HG03103 (cell line): ENCODE results near the gene RNF150.

Source experiments
- ATAC-seq: cut with Tn5 transposase; IDR thresholded peaks from one replicate; pipeline ENCODE4 v1.9.1; 2021; ENCODE audit warnings: low read depth; ENCODE audit not compliant: unreplicated experiment

Gene RNF150

DNA sequence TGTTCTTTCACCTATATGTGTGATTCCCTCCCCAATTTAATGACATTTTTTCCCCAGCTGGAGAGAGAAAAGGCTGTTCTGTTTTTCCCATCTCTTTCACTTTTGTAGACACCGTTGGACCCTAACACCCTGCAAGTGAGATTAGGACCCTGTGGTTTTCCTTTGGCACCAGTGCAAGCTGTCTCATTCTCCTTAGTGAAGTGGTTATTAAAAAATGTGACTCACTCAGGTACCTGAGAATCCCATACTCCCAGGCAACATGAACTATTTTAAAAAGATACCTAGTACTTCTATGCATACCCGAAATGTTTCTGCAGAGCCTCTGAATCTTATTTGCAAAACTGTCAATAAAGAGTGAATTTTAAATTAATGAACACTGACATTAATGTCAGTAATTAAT, 201.4 kb downstream of the RNF150 start:
- ATAC-seq: no peak

DNA sequence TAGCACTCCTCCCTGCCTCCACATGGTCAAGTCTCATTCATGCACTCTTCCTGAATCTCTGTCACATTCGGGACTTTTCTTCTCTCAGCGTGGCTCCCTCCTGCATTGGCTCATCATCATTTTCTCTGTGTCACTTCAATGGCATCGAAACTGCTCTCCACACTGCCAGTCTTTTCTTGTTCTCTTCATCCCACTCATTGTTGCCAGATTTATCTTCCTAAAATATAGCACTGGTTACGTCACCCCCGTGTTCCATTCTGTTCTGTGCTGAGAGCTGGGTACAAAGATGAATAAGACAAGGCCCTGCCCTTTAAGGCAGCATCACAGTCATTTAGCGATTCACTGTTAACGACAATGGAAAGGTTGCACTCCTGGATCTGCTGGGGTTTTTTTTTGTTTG, 202.7 kb downstream of the RNF150 start:
- ATAC-seq: no peak

DNA sequence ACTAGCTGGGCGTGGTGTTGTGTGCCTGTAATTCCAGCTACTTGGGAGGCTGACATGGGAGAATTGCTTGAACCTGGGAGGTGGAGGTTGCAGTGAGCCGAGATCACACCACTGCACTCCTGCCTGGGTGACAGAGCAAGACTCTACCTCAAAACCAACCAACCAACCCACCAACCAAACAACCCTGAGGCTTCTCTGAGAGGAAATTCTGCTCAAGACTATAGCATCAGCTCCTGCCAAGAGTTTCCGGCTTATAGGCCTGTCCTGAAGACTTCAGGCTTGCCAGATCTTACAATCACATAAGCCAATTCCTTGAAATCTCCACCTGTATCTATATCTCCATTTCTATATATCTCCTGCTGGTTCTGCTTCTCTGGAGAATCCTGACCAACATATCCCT, 203.3 kb downstream of the RNF150 start:
- ATAC-seq: no peak

DNA sequence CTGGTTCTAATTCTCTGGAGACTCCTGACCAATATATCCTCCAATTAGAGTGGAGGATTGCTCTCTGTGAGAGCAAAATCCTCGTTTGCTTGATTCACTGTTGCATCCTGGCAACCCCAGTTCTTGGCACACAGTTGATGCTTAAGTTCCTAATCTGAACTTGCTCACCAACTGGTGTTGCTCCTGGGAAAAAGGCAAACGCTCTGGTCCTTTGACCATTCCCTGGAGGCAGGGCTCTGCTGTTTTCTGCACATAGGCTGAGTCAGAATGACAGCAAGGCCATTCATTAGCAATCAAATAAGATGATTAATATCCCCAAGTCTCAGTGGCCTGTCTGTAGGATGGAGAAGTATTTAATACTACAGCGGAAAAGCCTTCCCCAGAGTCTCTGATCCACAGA, 204.4 kb downstream of the RNF150 start:
- no peak for ATAC-seq

DNA sequence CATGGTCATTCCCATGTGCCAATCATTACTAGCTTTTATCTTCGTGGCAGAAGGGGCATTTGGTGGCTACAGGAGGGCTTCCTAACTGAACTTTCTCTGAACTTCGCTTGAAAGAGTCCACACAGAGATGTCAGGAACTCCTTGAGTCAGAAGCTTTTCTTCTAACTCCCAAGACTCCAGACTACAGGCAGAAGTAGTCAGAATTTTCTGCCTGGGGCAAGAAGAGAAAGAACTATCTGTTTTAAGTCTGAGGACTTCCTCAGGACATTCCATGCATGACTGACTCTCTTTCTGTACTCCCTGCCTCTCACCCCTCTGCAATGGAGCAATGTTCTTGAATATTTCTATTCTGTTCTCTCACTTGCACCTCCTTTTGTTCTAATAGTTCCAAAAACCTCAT, 206.6 kb downstream of the RNF150 start:
- ATAC-seq: no peak

DNA sequence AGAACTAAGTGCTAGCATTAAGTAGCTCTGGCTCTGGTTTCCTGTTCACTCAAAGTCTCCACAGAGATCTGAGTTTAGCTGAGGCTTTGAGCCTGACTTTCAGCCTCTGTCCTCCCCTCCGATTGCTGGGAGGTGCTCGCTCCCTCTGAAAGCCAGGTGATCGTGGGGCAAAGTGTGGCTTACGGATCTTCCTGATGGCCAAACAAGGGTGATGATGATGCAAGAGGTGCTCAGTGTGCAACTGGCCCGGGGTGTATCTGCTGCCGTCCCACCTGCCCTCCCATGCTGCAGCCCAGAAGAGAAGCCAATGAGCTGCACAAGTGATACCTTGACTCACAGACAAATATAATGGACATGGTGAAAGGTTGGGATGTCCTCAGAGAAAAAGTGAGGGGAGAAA, 207.9 kb downstream of the RNF150 start:
- ATAC-seq: no peak

DNA sequence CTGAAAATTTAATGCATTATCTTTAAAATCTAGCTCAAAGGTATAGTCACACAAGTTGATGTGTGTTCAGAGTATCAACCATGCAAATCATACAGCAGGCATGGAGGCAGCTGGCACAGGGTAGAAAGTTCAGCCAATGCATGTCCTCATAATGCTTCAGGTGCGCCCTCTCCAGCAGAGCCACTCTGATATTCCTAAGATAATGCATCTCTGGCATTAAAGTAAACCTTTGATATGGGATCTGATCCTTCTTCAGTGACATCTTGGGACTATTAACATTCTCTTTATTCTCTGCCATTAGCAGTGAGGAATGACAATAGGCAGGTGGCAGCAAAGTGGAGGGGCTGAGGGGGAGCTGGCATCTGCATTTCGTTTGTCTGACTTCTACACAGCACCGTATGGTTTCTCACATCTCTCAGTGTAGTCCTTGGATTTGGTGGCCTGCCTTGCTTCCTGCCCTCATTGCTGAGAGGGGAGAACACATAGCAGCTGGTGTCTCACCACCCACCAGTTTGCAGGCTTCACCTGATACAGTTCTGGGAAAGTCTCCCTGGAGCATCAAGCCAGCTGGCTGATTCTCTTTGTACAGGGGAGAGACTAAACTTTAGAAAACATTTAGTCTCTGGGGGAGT, 208.4 kb downstream of the RNF150 start:
- no peak for ATAC-seq

DNA sequence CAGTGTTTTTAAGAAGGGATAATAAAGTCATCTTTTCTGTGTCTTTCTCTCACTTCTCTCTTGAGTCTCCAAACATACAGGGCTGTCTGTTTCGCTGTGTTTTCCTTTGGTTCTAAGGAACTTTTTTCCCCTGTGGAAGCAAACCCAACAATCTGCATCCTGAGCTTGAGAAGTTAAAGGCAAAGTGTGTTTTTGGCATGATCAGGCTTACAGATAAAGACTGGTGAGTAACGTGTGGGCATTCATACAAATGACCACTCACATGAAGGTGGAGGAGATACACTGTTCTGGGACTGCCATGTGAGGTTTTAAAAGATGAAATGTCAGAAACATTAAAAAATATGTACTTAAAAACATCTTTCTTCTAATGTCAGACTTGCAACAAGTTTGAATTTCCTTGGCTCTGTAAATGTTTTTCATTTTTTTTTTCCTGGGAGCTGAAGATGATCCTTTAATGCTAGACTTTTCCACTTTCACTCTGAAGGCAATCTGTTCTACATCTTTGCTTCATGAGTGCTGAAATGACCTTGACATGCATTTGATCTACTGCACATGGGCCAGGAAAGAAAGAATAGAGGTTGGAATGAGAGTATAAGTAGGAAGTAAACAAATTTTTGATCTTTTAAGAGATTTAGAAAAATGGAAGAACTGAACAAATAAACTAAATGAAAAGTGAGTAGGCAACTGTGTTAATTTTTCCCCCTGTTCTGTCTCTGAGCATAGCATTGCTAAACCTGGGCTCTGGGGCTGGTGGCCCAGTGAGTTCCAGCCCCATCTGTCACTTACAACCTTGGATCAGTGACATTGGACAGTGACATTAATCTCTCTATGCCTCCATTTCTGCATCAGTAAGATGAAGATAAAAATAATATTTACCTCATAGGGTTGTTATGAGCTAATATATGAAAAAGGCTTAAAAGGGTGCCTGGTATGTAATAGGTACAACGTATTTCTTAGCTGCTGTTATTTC, 226.0 kb downstream of the RNF150 start:
- no peak for ATAC-seq

DNA sequence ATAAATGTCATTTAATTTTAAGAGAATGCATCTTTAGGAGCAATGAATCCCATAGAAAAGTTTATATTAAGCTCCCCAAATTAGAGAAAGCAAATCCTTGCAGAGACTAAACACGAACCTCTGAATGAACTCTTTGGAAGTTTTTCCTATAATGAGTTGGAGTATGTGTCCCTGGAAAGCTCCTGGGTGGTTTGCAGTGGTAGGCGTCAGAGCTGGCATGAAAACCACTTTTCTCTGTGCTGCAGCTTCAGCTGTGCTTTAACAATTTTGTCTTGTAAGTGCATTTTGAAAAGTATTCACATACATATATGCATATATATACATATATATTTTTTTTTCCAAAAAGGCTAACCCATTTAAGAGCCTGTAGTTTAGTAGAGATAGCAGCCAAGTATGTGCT, 228.4 kb downstream of the RNF150 start:
- no peak for ATAC-seq

DNA sequence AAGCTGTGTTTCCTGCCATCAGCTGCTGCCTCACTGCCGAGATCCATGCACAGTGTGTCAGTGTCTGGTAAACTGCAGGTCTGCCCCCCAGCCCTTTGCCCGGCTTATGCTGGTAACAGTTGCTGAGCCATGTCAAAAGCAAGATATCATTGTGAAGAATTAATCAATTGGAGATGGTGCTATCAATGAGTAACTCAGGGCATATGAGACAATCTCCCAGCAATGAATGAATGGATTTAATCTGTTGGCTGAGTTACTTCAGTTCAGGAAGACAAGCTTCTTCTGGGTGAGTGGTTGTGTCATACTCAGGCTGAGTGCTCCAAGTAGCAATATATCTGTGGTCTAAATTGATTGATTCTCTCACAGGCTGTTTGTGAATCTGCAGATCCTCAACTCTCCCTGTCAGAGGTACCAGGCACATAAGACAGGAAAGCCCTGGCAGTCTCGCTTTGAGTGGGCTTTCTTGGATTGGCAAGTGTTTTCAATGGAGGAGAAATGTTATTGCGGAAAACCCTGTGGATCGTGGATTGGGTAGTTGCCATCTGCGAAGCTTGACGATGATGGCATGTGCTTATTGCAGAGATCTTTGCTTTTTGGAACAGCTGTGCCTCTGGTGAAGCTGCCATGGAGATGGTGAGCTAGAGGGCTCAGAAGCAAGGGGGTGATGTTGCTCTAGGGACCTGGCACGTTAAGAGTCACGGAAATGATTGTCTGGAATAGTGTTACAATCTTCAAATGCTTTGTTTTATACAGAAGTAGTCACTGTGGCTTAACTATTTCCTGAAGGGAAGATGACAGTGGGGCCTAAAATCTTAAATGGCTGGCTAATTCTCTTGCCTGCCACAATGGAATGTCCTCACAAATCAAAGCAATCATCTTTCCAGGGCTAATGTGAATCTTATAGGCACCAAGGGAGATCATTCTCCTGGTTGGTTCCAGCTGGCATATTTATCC, 229.5 kb downstream of the RNF150 start:
- no peak for ATAC-seq

DNA sequence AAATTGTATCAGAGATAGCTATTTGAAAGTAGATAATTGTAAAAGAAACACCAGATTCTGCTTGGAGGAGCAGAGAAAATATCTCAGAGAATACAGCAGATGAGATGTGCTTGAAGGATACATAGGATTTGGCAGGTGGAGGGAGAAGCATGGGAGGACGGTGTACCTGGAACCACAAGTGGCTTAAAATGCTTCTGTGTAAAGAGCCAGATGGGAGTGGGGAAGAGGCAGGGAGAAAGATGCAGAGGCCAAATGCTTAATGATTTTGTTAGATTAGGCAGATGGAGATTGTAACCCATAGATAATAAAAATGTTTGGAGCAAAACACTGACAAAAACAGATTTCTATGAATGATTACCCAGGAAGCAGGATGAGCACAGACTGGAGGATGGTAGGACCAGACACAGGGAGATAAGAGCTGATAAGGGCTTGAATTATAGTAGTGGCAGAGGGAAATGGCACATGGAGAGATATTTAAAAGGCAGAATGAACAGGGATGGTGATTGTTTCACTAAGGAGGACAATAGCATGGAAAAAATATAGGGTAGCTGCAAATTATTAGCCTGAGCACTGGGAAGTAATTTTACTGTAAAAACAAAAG, 231.4 kb downstream of the RNF150 start:
- no peak for ATAC-seq

DNA sequence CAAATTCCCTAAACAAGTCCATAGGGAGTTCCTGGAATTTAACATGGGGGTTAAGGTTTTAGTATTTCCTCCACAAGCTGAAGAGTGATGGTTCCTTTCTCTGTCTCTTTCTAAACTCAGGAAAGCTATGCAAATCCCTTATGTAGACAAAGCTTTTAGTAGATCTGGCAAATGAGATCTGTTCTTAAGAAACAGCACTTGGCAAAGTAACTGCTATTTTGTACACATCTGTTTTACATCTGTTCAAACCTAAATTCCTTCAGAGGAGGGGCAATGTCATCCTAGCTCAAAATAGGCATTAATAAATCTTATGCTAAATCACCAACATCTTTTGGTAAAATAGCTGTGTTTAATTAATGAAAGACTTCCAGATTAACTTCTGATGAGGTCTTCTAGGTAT, 239.3 kb downstream of the RNF150 start:
- no peak for ATAC-seq

DNA sequence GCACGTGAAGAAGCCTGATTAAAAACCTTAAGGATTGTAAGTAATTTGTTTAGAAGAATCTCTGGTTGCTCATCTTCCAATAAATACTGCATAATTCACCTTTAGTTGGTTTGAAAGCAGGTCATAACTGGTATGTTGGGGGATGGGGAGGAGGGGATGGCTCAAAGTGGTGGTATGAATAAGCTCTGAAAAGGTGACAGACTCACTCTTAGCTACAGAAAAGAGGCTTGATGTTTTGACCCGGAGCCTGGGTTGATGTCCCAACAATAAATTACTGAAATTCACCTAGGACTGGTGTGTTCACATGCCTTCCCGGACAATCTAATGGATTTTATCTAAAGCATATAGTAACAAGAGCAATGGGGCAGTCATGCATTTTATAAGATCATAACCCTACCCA, 245.2 kb downstream of the RNF150 start:
- ATAC-seq: no peak

DNA sequence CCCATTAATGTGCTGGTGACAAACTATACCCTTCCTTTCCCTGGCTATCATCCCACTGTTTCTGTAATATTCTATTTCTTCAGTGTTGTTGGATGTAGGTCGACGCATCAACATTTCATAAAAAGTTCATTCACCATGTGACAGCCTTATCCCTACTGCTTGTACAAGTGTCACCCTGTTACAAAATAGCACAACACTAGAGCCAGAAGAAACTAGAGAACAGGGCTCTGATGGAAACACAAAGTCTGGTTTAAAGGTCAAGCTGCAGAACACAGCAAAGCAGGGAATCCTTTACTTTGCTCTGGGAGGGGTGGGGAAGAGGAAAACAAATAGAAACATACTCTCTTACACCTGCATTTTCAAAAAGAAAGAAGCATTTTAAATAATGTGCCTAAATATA, 245.8 kb downstream of the RNF150 start:
- no peak for ATAC-seq

DNA sequence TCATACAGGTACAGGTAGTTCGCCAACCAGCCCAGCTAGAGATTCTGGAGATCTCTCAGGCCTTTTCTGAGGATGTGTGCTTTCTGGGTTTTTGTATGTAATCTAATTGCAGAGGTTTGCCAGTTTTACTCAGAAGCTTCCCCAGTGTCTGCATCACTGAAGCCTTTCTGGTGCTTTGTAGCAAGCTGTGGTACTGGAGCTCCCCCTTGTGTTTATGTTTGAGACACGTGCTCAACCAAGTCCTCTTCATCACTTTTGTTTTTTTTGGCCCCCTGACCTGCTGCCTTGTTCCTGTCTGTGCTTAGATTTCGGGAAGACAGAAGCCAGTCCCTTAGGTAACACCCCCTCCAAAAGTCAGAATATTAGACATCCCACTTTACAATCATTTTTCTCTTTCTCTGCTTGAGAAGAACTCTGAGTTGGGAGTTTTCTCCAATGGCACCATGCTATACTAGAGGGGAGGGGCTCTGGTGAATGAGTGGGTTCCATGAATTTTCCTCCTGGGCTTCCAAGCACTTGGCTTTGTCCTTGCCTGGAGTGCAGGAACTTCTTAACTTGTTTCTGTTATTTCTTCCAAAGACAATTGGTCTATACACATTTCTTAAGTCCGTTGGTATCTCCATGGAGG, 248.7 kb downstream of the RNF150 start:
- peak; percentile 100 for ATAC-seq

DNA sequence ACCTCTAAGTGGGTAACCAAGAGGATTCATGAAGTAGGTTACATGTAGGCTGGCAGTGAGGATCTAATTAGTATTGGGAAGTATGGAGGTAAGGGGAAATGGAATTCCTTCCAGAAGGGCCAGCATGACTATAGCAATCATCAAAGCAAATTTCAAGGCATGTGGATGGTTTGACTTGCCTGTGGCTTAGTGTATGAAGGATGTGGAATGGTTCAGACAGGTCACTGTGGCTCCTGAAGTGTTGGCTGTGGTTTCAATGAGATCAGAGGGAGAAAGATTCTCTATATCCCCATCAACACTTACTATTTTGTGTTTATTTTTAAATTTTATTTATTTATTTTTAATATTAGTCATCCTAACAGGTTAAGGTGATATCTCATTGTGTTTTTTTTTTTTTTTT, 255.5 kb downstream of the RNF150 start:
- no peak for ATAC-seq

DNA sequence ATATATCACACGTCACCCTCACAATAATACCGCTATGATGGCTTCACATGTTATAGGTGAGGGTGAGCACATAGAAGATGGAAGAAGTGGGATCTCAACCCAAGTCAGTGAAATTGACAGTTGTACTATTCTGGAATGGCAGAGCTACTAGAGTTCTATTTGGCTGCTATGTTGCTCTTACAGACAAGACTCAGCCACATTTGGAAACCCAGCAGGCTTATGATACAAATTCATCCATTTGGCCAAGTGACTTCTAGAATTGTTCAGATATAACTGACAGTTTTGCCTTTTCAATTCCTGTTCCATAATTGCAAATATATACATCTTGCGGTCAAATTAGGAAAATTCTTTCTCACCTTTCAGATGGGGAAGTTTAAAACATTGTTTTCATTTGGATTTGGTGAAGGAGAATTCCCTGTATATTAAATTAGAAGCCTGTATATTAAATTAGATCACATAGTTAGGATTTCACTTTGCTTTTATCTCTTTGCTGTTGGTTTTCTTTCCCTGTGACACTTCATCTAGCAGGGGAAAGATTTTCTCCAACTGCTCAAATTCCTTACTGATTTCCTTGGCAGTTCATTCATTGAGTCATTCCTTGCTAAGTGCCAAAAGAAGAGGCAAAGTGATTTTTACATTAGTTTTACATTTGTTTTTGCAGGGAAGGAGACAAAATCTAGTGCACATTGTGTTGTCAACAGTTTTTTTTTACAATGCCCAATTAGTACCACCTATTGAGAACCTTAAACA, 256.5 kb downstream of the RNF150 start:
- ATAC-seq: no peak

DNA sequence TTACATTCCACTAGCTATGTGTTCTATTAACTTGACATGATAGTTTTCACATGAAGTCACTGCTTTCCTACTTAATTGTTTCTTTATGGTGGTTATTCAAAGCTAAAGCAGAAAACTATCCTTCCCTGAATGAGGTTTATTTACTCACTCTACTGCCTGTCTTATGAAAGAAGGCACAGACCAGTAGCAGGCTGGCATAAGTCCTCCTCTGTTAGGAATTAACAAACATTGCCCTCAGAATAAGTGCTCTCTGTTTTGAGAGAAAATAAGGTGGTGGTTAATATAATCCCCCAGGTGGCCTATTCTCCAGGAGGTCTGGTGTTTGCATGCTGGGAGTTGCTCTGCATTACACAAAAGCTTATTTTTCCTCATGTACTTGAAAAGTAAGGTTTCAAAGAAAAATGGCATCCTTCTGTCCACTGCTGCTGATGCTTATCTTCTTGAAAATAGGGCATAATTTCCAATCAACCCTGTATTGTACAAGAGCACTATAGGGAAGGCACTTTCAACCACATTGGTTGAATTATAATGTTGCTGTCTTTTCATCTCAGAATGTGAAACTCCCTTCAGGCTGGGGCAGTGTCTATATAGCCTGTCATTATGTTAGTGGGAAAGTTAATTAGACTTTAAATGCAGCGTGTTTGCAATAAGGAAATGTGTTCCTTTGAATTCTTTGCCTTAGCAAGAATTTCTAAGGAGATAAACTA, 257.4 kb downstream of the RNF150 start:
- no peak for ATAC-seq

DNA sequence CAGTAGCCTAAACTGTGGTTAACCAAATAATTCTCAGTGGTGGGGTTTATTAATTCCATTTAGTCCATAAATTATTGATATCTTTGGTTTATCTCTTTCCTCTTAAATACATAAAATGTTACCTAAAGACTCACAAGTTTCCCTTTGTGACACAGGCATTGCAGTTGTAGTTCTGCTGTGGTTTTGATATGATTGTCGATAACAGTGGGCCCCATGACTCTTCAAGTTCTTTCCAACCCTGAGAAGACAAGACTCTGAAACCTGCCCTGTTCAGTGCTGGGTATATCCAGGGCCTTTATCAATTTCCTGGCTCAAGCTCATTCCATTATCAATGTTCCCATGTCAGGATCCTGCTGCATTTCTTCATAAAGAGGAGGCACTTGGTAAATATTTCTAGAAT, 259.2 kb downstream of the RNF150 start:
- ATAC-seq: no peak
